ENCODE results near the gene CLCA1. TPM values are rescaled to one million over a fixed set of nuclear protein-coding genes. Genes with fewer than 3 reads are reported as not detected.

Gene CLCA1, protein sequence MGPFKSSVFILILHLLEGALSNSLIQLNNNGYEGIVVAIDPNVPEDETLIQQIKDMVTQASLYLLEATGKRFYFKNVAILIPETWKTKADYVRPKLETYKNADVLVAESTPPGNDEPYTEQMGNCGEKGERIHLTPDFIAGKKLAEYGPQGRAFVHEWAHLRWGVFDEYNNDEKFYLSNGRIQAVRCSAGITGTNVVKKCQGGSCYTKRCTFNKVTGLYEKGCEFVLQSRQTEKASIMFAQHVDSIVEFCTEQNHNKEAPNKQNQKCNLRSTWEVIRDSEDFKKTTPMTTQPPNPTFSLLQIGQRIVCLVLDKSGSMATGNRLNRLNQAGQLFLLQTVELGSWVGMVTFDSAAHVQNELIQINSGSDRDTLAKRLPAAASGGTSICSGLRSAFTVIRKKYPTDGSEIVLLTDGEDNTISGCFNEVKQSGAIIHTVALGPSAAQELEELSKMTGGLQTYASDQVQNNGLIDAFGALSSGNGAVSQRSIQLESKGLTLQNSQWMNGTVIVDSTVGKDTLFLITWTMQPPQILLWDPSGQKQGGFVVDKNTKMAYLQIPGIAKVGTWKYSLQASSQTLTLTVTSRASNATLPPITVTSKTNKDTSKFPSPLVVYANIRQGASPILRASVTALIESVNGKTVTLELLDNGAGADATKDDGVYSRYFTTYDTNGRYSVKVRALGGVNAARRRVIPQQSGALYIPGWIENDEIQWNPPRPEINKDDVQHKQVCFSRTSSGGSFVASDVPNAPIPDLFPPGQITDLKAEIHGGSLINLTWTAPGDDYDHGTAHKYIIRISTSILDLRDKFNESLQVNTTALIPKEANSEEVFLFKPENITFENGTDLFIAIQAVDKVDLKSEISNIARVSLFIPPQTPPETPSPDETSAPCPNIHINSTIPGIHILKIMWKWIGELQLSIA
- total RNA-seq, result not detected in 2 replicates

DNA sequence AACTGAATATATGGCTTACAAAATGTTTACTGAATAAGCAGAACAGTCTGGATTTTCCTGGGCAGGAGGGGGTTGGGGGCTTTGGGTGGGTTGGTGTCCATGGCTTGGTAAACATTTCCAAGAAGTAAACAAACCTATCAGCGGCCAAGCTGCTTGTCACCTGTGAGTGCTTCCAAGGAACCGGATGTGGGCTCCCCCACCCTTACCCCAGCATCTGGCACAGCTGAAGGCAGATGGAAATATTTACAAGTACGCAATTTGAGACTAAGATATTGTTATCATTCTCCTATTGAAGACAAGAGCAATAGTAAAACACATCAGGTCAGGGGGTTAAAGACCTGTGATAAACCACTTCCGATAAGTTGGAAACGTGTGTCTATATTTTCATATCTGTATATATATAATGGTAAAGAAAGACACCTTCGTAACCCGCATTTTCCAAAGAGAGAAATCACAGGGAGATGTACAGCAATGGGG lies at the start of gene CLCA1:
CLCA1 (plus strand) TSS at position 427 of the 477 bp plus-strand sequence; CDS start at position 472, 45 bp downstream.

DNA sequence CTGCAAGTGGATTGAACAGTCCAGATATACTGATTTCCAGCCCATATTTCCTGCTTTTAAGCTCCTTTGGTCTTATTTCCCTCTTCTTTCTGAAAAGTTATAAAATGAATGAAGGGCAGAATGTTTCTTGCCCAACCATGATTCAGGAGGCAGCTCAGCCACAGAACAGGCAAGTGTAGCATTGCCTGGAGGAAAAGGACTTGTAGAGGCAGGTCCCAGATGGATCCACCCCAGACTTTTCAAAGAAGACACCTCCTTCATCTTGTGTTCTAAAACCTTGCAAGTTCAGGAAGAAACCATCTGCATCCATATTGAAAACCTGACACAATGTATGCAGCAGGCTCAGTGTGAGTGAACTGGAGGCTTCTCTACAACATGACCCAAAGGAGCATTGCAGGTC lies 44.9 kb upstream of the CLCA1 start, which contains the start of gene CLCA2:
CLCA2 (plus strand) TSS at position 299 of the 400 bp plus-strand sequence; CDS start at position 376, 77 bp downstream.

GRCh38 chr1:86546787-86547221 lies 78.1 kb downstream of the CLCA1 start, which contains the start of gene CLCA4:
Gene CLCA4, plus strand, starts transcription at chr1:86547078. Its CDS starts 42 bp downstream, at chr1:86547120.

Other genes with a start within 250 kb of the CLCA1 start
- gene ODF2L, start 72.6 kb upstream of the CLCA1 start, total RNA-seq, result 11.8 and 25.2 TPM in 2 replicates
- gene CLCA2, start 44.8 kb upstream of the CLCA1 start, total RNA-seq, result under 0.01 TPM in 1 of 2 replicates, not detected in the other
- gene CLCA4, start 78.2 kb downstream of the CLCA1 start, total RNA-seq, result not detected in 2 replicates
- gene SH3GLB1, start 235.6 kb downstream of the CLCA1 start, total RNA-seq, result 33.7 and 40.6 TPM in 2 replicates

All from myometrial cell (primary cell).